Esophagus muscularis mucosa (tissue), 4 donors: Measurements from ENCODE around the gene CTNNA3.

Source experiments
- CTCF ChIP-seq, 3 experiments: fragments of 200-600 bp in 2 of 3; fragments of 450-650 bp in 1 of 3; sonication (generic) in 2 of 3; IDR thresholded peaks; one replicate each; pipeline ENCODE4 v1.5.1; 2017 to 2019; ENCODE audit warnings: antibody characterized with exemption in 3 of 3, mild to moderate bottlenecking in 2 of 3, moderate library complexity in 1 of 3
- EP300 ChIP-seq: sonication (generic); formaldehyde crosslinking; IDR thresholded peaks from one replicate; pipeline ENCODE4 v1.6.1; 2017; ENCODE audit warnings: antibody characterized with exemption
- POLR2A ChIP-seq: fragments of 450-650 bp; IDR thresholded peaks from one replicate; pipeline ENCODE4 v1.6.1; 2017; ENCODE audit warnings: antibody characterized with exemption, moderate library complexity, mild to moderate bottlenecking, low read depth

- no peak for TF ChIP-seq CTCF (IDR thresholded peaks at IDR 0.05)
- TF ChIP-seq POLR2A: no peak
- no peak for TF ChIP-seq EP300
Observed at GRCh38 chr10:66880826-66881225, 815.2 kb downstream of the CTNNA3 start.
